Bronchial epithelial cell (primary cell): Measurements from ENCODE around the gene C10orf90. TPM values are rescaled to one million over a fixed set of nuclear protein-coding genes. Genes with fewer than 3 reads are reported as not detected.
A peak's percentile ranks its signal among the peaks of the same experiment; 100 is the strongest.

Source experiments
- DNase-seq: peaks from one replicate; pipeline ENCODE4 v3.0.0-alpha.2; 2010; ENCODE audit warnings: low read depth
- FAIRE-seq: peaks from 2 replicates; lab custom pipeline; 2011; peaks lifted over from hg19 to GRCh38; lab: Jason Lieb, UNC
- H3K27me3 ChIP-seq: 2 replicates; pipeline ENCODE4 v1.5.1; 2011; ENCODE audit warnings: low read length; ENCODE audit not compliant: control insufficient read depth, insufficient read depth
- H3K36me3 ChIP-seq: 2 replicates; pipeline ENCODE4 v1.5.1; 2011; ENCODE audit warnings: low read length; ENCODE audit not compliant: control insufficient read depth, insufficient read depth
- H3K4me3 ChIP-seq: 2 replicates; pipeline ENCODE4 v1.5.1; 2011; ENCODE audit warnings: mild to moderate bottlenecking, low read depth, low read length, control low read depth
- total RNA-seq: library from RNA; depleted of rRNA; stranded (reverse); fragments of >200 nt; gene quantifications from 2 replicates; pipeline ENCODE4 v1.2.1, GENCODE V29; 2014
- TF ChIP-seq, protein P1 (sequence below): IDR thresholded peaks from 2 replicates; pipeline ENCODE4 v1.5.1; 2011; ENCODE audit warnings: mild to moderate bottlenecking, moderate library complexity, low read length, control low read depth, inconsistent platforms; ENCODE audit not compliant: insufficient read depth, severe bottlenecking

Gene C10orf90
- total RNA-seq, 1 donor from 2014 or later: not detected

DNA sequence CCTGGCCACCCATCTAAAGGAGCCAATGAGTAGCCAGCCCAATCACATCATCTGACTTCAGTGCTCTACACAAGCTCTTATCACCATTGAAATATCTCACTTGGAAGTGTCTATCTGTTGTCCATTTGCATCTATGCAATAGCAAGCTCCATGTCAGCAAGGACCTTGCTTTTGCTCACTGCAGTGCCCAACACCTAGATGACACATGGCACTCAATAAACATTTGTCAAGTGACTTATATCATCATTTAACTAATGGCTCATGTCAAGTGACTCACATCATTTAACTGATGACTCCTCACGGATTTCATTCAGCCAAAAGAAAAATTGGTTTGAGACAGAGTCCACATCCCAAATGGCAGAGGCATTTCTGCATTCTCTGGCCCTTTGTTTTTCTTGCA, 189.3 kb downstream of the C10orf90 start:
- H3K27me3 ChIP-seq: no peaks in the 10 kb centered on the region
- TF ChIP-seq, protein P1, sequence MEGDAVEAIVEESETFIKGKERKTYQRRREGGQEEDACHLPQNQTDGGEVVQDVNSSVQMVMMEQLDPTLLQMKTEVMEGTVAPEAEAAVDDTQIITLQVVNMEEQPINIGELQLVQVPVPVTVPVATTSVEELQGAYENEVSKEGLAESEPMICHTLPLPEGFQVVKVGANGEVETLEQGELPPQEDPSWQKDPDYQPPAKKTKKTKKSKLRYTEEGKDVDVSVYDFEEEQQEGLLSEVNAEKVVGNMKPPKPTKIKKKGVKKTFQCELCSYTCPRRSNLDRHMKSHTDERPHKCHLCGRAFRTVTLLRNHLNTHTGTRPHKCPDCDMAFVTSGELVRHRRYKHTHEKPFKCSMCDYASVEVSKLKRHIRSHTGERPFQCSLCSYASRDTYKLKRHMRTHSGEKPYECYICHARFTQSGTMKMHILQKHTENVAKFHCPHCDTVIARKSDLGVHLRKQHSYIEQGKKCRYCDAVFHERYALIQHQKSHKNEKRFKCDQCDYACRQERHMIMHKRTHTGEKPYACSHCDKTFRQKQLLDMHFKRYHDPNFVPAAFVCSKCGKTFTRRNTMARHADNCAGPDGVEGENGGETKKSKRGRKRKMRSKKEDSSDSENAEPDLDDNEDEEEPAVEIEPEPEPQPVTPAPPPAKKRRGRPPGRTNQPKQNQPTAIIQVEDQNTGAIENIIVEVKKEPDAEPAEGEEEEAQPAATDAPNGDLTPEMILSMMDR: no peak
- peak; percentile 72 for FAIRE-seq
- no peak overlapping the region for H3K4me3 ChIP-seq
- H3K36me3 ChIP-seq: no peaks in the 10 kb centered on the region
- peak; percentile 29 for DNase-seq

DNA sequence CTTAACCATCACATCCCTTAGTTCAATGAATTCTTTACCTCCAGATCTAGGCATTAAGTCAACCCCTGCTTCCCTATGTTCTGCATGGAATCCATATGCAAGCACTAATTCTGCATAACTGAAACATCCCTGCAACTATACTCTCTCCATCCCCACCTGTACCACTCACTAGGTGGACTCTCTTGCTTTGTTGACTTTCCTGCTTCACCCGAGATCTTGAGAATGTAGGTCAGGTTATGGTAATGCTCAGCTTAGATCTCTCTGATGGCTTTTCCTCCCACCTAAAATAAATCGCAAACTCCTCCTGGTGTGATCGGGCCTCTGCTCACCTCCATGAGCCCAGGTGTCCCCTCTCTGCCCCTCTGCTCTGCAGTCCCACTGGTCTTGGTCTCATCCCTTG, 189.8 kb downstream of the C10orf90 start:
- FAIRE-seq (no peak), DNase-seq (no peak)
- H3K27me3 ChIP-seq: no peaks in the 10 kb centered on the region
- TF ChIP-seq, protein P1: no peak
- H3K36me3 ChIP-seq: no peaks in the 10 kb centered on the region
- H3K4me3 ChIP-seq: no peak overlapping the region

DNA sequence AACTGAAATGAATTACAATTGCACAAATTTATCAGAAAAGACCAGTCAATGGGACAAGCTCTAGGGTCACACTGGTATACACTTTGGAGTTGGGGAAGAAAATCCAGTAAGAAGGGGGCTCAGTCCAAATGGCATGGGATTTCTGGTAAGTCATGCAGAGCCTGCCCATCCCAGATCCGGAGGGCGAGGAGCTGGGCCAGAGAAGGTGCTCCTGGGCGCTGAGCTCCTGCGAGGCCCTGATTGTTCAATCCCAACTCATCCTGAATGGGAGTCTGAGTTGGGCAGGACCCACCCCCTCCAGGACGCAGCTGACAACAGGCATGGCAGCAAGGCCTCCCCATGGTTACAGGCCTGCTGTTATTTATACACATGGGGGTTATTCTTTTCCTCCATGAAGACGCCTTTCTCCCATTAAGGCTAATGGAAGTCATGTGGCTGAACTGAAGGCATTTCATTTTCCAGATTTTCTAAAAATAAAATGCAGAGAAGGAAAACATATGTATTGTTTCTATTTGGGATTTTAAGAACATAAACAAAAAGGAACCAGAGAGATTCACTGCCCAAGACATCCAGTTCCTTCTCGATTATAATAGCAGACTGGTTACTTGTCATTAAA, 191.1 kb downstream of the C10orf90 start:
- Histone ChIP-seq H3K4me3 (no peak overlapping the region), H3K36me3 (no peaks in the 10 kb centered on the region), H3K27me3 (no peaks in the 10 kb centered on the region)
- FAIRE-seq (no peak), DNase-seq (no peak)
- TF ChIP-seq, protein P1: no peak

DNA sequence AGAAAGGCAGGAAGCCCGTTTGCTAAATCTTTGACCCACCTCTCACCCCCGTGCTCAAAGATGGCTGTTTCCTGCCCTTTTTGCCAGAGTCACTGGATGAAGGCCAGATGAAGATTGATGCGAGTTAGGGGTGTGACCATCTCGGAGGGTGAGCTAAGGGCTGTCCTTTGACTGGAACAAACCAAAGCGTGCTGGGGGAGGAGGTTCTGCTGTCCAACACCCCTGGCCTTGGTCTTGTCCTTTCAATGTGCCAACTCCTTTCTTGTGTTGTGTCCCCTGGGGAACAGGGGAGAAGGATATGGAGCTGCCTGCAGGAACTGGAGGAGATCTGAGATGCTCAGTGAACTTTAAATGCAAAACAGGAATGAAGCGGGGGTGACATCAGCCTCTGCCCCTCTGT, 191.9 kb downstream of the C10orf90 start:
- DNase-seq (no peak), FAIRE-seq (no peak)
- Histone ChIP-seq H3K4me3 (no peak overlapping the region), H3K27me3 (no peaks in the 10 kb centered on the region), H3K36me3 (no peaks in the 10 kb centered on the region)
- TF ChIP-seq, protein P1: no peak

DNA sequence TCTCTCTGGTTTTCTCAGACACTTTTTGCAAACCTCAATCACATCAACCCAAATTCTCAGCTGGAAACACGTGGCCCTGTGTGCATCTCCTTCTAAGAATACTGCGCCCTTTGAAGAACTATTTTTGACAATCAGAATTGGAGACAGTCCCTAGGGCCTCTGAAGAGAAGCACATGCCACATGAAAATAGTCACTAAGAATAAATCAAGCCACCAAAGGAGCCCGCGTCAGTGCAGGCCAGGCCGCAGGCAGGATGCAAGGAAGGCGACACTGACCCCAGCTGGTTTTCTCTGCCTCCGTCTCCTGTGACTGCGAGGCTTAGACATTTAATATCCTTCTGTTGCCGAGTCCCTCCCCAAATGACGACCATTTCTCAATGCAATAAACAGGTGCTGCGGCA, 194.2 kb downstream of the C10orf90 start:
- no peak overlapping the region for H3K4me3 ChIP-seq
- no peak for DNase-seq
- no peak for FAIRE-seq
- TF ChIP-seq, protein P1: no peak
- no peaks in the 10 kb centered on the region for H3K27me3 ChIP-seq
- H3K36me3 ChIP-seq: no peaks in the 10 kb centered on the region

DNA sequence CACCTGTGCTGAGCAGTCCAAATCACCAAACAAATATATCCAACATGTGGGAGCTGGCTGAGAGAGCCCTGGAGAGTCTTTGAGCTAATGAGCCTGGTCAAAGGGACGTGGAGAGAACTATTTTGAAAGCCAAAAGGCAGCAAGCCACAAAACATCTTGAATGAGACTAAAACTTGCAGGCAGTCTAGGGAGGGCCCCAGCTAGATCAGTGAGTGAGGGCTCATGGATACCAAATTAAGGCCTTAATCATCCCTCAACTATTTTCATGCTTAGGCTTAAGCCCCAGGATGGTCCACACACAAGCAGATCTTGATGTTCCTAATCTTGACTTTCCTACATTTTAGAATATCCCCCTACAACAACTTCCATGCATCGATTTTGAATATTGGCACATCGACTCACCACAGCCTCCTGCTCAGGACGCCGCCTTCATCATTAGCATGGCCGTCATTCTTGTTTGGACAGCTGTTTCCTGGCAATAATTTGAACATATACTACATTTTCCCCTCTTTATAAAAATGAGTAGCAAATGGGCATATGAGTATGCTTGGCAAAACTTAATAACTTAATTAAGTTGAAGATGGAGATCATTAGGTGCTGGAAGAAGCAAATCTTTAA, 195.3 kb downstream of the C10orf90 start:
- Histone ChIP-seq H3K36me3 (no peaks in the 10 kb centered on the region), H3K27me3 (no peaks in the 10 kb centered on the region), H3K4me3 (no peak overlapping the region)
- TF ChIP-seq, protein P1: no peak
- FAIRE-seq (peak; percentile 70), DNase-seq (no peak)
